Tibial artery (tissue), 4 donors: ENCODE measurements around the gene PLCB2.

Experiments used
- DNase-seq, 2 donors: peaks; one replicate each; pipeline ENCODE4 v3.0.0-alpha.2; 2019
- H3K27ac ChIP-seq, 2 donors: fragments of 200-600 bp; sonication (generic) in 1 of 2; 1 replicate in 1 of 2; 2 replicates in 1 of 2; pipeline ENCODE4 v1.5.1; 2018 to 2019; ENCODE audit warnings: mild to moderate bottlenecking in 1 of 2
- H3K27me3 ChIP-seq, 2 donors: fragments of 200-600 bp; sonication (generic) in 1 of 2; one replicate each; pipeline versions ENCODE4 v1.5.1 to v1.6.0; 2016 to 2019
- H3K36me3 ChIP-seq, 3 donors: fragments of 200-600 bp; sonication (generic) in 2 of 3; one replicate each; pipeline ENCODE4 v1.5.1; 2016 to 2019; ENCODE audit warnings: mild to moderate bottlenecking in 2 of 3
- H3K4me1 ChIP-seq, 4 donors: fragments of 200-600 bp; sonication (generic) in 2 of 4; 1 replicate in 3 of 4; 2 replicates in 1 of 4; pipeline ENCODE4 v1.5.1; 2016 to 2019
- H3K4me3 ChIP-seq, 2 donors: fragments of 200-600 bp; sonication (generic) in 1 of 2; 1 replicate in 1 of 2; 2 replicates in 1 of 2; pipeline ENCODE4 v1.5.1; 2018 to 2019; ENCODE audit warnings: mild to moderate bottlenecking in 2 of 2
- H3K9me3 ChIP-seq, 3 donors: fragments of 200-600 bp; sonication (generic) in 1 of 3; one replicate each; pipeline ENCODE4 v1.5.1; 2016 to 2019
- intact Hi-C: fragments of 100-400 bp; cut with DNase I; formaldehyde crosslinking; loops from one replicate; pipeline ENCODE4 v1.15.0; 2023; ENCODE audit warnings: low total_unique reads
- TF ChIP-seq, protein P1 (sequence below), 2 experiments: fragments of 200-600 bp in 1 of 2; fragments of 450-650 bp in 1 of 2; IDR thresholded peaks; one replicate each; pipeline ENCODE4 v1.5.1; 2017 to 2019; ENCODE audit warnings: antibody characterized with exemption in 2 of 2, mild to moderate bottlenecking in 1 of 2, moderate library complexity in 1 of 2

PLCB2 gene

DNA sequence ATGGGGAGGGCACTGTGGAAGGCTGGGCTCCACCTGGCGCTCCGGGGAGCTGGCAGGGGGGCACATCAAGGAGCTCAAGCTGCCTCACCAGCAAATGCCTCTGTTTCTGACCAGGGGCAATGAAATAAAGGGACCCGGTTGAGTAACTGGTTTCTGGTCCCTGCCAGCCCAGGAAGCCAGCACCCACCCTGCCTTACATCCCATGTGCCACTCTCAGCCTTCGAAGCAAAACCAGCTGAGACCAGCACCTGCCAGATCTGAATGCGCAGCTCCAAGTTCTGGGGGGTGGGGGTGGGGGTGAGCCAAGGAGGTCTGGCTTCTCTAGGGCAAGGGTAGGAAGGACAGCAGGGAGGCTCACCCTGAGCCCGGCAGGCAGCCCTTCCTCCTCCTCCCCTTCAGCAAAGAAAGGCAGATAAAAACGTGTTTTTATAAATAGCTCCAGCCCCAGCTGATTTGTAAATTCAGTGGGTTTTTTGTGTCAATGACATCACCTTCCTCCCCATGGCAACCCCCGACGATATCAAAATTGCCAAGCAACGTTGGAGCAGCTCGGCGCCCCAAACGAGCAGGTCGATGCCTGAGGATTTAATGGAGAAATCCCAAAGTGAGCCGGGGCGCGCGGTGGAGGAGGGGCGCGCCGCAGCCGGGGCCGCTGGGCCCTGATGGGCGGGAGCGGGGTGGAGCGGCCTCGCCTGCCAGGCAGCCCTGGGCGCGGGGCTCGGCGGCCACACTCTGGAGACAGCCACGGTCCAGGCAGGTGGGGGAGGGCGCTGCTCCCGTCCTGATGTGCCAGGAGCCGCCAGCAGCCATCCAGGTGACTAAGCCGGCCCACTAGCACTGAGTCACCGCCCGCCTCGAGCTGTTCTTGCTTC lies 69.0 kb downstream of the PLCB2 start, which contains the start of gene PAK6:
PAK6 (plus strand) TSS at position 532 of the 872 bp plus-strand sequence. CDS start 25,723 bp downstream, outside the sequence.
- H3K4me1 ChIP-seq, result peaks cover 0 to 24% (median 11%) of the 10 kb centered on the region in 4 donors
- H3K9me3 ChIP-seq, result no peaks in the 10 kb centered on the region
- peak within 1 kb of the TSS; percentile 8 to 44 for H3K4me3 ChIP-seq
- peaks cover 0 to 26% of the 10 kb centered on the region in 2 donors for H3K27me3 ChIP-seq
- no peak for DNase-seq
- intact Hi-C loops, result no loop called here
- TF ChIP-seq, protein P1, sequence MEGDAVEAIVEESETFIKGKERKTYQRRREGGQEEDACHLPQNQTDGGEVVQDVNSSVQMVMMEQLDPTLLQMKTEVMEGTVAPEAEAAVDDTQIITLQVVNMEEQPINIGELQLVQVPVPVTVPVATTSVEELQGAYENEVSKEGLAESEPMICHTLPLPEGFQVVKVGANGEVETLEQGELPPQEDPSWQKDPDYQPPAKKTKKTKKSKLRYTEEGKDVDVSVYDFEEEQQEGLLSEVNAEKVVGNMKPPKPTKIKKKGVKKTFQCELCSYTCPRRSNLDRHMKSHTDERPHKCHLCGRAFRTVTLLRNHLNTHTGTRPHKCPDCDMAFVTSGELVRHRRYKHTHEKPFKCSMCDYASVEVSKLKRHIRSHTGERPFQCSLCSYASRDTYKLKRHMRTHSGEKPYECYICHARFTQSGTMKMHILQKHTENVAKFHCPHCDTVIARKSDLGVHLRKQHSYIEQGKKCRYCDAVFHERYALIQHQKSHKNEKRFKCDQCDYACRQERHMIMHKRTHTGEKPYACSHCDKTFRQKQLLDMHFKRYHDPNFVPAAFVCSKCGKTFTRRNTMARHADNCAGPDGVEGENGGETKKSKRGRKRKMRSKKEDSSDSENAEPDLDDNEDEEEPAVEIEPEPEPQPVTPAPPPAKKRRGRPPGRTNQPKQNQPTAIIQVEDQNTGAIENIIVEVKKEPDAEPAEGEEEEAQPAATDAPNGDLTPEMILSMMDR (IDR thresholded peaks at IDR 0.05), result no peak
- H3K27ac ChIP-seq, result no peak within 1 kb of the TSS
- H3K36me3 ChIP-seq, result no peaks in the 10 kb centered on the region
